NK-92 treated with Interleukin-12 subunit alpha and Interleukin-12 subunit beta, amount 100 ng/mL, for 24 hours (cell line): ENCODE results near the gene GK.
"Not testable (repeated sequence)": the region's sequence is repeated elsewhere in the genome, so short reads cannot be mapped to it uniquely, and the experiment has no call there.

ENCODE experiments used
- DNase-seq: peaks from one replicate; lab custom pipeline; 2025; lab: John Stamatoyannopoulos, UW

GK gene

DNA sequence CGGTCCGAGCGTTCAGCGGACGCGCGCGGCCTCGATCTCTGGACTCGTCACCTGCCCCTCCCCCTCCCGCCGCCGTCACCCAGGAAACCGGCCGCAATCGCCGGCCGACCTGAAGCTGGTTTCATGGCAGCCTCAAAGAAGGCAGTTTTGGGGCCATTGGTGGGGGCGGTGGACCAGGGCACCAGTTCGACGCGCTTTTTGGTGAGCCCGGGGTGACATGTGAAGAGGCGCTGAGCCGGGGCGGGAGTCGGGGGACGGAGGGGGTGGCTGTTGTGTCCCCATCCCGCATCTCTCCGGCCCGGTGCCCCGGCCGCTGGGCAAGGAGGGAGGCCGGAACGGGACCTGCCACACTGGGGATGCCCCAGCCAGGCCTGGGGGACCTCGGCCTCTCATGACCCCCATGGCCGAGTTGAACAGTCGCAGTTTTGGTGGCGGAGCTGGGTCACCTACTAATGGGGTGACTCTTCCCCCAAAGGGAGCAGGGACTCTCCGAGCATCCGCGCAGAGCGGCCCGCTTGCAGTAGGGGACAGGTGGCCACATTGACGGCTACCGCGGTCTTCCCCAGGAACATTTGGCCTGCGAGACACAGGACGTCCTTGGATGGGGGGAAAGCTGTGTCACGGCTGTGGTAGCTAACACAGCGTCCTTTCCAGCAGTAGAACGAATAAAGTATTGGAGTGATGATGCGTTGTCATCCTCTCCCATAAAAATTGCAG lies at the start of gene GK:
TSS of gene GK (plus strand) at position 9 of the 717 bp plus-strand sequence. CDS start at position 124, 115 bp downstream.
- no peak for DNase-seq

DNA sequence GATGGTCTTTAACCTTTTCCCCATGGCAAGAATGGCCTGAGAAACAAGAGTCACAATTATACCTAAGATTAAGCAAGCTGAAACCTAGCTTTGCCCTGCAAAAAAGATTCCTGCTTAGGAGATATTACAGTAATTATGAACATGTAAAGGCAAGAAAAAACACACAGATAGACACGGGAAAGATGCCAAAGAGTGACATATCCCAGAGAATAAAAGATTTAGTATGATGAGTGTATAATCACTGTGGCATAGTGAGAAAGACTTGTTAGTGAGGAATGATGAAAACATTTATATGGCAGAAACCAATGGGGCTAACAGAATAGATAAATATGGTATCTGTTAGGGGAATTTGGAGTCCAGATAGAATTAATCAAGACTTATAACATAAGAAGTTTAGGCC lies 46.1 kb upstream of the GK start:
- DNase-seq = no peak

DNA sequence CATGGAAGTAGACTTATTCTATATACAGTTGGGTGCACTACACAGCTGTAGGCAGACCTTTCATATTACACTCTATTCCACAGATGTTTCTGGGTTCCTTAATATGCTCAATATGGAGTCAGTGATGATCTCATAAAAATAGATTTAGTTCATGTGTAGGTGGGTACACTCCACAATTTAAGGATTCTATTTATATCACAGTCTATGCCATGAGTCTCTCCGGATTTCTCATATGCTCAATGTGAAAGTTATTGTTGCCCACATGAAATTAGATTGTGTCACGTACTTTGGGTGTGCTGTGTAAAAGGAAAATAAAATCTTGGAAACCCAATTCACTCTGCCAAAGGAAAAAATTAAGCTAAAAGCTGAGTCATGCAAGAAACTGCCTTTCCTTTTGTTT lies 43.2 kb upstream of the GK start:
- DNase-seq = no peak

DNA sequence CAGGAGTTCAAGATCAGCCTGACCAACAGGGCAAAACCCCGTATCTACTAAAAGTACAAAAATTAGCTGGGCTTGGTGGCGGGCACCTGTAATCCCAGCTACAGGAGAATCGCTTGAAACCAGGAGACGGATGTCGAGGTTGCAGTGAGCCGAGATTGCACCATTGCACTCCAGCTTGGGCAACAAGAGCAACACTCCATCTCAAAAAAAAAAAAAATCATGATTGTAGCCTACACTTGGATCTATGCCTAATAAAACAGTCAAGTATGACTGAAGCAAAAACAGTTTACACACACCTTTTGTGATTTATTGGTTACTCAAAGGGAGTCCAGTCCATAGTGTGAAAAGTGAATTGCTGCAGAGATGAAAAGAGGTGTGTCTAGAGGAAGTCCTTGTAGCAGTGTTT lies 41.0 kb upstream of the GK start:
- DNase-seq = no peak

DNA sequence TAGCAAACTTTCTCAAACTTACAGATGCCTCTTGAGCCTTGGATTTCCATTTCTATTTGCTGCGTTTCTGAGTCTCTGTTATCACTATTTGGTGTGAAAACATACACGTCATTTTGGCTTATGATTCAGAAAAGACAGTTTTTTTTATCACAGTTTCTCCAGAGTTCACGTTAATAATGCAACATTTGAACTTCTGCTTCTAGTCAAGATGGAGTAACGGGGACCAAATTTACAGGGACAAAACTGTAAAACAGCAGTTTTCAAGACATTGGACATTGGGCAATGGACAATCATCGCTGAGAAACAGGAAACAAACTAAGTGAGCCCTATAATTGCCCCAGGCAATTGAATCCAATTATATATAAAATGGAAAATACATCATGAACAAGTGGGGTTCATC lies 39.5 kb upstream of the GK start:
- DNase-seq = no peak

DNA sequence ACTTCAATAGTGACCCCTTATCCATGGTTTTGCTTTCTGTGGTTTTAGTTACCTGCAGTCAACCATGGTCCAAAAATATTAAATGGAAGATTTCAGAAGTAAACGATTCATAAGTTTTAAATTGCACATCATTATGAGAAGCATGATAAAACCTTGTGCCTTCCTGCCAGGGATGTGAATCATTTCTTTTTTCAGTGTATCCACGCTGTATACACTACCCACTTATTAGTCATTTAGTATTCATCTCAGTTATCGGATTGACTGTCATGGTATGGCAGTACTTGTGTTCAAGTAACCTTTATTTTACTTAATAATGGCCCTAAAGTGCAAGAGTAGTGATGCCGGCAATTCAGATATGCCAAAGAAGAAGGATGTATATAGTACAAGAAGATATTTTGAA lies 38.0 kb upstream of the GK start:
- DNase-seq = no peak

DNA sequence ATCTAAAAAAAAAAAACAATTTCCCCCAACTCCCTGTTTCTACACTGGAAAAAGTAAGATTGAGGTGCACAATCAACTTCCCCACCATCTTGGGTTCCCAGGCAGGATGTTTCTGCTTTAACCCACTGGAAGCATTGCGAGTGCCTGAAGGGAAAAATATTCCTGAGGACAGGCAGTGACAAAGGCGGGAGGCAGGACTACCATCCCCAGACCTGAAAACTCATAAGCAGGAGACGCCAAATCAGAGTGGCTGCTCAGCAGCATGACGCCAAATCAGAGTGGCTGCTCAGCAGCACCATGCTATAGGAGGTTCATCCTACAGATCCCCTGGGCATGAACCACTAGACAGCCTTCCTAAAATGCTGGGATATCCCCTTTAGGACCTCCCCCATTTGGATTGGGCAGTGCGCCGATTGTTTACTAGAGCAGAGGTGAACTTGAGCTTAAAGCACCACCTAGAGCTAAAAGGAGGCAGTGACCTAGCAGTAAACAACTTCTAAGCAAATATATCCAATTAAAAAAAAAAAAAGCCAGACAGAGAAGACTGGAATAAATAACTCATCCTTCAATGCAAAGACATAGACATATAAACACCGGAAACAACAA lies 35.0 kb upstream of the GK start:
- DNase-seq = no peak

DNA sequence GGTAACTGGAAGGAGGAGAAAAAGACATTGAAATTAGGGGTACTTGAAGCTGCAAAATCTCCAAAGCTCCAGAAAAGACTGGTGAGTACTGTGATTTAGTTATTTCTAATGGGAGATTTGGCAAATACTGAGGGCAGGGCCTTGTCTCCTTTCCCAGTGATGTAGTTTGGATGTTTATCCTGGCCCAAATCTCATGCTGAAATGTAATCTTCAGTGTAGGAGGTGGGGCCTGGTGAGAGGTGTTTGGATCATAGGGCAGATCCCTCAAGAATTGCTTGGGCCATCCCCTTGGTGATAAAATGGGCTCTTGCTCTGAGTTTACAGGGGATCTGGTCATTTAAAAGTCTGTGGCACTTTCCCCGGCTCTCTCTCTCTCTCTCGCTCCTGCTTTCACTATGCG lies 33.1 kb upstream of the GK start:
- no peak for DNase-seq

DNA sequence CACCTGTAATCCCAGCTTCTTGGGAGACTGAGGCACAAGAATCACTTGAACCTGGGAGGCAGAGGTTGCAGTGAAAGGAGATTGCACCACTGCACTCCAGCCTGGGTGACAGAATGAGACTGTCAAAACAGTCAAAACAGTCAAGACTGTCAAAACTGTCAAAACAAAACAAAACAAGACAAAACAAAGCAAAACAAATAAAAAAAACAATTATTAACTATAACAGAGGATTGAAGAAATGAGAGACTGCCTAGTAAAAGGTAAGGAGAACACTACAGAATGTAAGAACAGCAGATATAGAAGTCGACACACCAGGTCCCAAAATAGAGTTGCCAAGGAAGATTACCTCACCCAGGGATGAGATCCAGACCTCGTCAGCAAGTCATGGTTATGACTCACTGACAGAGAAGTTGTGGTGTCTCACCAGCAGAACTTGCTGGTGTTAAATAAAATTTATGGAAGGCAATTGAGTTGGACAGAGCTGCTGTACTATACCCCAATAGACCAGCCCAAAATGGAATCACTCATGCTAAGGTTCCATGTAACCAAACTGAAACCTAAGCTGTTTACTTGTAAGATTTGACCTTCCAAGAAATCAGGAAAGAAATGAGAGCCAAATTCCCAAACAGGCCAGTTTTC lies 32.1 kb upstream of the GK start:
- DNase-seq = no peak

DNA sequence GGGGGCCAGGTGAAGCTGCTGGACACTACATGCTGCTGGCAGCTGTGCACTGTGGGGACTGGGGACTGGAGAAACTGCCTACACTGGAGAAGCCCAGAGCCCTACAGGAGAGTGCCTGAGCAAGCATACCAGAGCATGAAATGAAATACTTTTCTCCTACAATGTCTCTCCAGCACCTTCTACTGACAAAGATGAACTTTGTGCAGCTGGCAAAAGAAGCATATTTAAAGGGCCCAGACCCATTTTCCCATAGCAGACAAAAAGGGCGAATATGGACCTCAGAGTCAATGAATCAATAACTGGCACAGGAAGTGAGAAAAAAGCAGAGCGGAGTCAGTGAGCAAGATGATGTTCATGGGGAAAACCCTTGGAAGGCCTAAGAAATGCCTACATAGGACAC lies 30.9 kb upstream of the GK start:
- DNase-seq = no peak

DNA sequence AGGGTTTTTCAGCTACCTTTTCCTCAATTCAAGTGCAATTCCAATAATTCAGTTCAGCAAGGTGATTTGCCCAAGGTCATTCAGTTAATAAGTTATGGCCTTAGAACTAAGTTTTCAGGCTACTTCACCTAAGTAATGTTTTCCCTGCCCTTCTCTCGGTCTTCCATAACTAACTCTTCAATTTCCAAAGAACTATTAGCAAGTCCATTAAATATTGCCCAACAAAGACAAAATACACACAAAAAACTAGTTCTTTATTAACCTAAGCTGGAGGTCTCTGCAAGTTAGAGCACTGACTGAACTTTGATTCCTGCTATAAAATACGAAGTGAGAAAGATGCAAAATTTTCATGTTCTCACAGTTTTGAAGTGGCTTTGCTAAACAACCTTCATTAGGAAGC lies 26.8 kb upstream of the GK start:
- DNase-seq = no peak

DNA sequence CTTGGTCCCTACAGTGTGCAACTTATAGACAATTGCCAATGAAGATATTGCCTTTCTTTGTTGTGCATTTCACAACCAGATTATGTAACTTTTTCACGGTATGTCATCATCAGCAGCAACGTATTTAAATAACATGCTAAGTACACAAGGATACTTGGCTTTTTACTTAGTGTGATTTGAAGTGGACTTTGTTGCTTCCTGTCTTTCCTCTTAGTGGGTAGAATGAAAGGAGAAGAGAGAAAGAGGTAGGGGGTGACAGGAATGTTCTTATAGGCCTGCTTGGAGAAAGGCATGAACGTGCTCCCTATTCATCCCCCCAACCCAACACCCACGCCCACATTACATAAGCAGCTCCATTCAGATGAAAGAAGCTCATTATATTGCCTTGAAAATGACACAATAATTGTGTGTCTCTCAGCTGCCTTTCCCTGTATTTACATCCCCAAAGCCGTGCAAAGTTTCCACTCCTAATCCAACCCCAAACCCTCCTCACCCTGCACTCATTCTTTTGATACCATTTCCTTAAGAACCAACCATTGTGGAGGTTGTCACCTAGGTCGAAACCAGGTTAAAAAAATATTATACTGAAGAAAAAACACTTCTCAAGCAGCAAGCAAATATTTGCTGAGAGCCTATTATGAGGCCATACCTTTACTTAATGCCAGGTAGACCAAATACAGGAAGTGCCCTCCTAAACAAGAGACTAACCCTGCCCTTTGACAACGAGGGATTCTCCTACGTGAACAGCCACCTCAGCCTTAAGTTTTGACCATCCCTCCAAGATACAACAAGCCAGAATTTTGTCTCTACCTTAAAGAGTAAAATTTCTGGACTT lies 25.2 kb upstream of the GK start:
- DNase-seq = no peak

DNA sequence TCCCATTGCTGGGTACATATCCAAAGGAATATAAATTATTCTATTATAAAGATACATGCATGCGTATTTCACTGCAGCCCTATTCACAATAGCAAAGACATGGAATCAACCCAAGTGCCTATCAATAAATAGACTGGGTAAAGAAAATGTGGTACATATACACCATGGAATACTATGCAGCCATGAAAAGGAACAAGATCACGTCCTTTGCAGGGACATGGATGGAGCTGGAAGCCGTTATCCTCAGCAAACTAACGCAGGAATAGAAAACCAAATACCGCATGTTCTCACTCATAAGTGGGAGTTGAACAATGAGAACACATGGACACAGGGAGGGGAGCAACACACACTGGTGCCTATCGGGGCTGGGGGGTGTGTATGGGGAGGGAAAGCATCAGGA lies 19.2 kb upstream of the GK start:
- DNase-seq = not testable (repeated sequence)

DNA sequence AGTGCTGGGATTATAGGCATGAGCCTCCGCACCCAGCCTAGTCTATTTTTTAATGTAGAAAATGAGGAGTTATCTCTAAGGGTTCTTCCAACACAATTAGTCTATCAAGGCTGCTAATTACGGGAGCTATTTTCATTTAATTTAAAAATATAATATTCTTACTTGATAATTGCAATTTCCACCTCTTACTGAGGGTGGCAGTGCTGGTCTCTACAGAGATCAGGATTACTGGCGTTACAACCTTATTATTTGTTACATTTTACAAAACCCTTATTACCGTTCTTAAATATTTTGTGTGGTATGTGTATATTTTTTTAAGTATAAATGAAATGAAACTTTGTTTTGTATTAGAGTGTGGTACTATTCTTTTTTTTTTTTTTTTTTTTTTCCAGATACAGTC lies 17.6 kb upstream of the GK start:
- no peak for DNase-seq

DNA sequence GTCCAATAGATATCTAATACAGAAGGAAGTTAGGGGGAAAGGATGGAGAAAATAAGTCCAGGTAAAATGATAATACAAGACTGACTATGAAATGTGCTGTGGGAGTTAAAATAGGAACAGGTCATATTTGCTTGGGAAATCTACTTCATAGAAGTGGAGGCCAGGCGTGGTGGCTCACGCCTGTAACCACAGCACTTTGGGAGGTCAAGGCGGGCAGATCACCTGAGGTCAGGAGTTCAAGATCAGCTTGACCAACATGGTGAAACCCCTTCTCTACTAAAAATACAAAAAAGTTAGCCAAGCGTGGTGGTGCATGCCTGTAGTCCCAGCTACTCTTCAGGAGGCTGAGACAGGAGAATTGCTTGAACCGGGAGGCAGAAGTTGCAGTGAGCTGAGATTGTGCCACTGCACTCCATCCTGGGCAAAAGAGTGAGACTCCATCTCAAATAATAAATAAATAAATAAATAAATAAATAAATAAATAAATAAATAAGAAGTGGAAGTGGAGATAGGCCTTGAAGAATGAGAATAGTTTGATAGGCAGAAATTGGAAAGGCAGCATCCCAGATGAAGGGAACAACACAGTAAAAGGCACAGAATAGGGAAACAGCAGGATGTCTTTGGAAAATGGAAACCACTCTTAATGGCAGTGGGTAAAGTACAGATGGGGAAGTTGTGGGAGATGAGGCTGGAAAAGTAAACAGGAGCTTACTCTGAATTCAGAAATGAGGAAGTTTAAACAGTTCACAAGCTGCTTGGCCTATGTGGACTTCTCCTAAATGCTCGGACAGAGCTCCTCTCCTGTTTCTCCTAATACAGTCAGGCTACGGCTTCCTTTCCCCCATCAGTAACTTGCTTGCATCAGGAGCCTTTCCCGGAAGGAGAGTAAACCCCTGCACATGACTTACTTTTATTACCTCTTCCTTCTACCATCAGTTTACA lies 15.1 kb upstream of the GK start:
- DNase-seq = no peak

DNA sequence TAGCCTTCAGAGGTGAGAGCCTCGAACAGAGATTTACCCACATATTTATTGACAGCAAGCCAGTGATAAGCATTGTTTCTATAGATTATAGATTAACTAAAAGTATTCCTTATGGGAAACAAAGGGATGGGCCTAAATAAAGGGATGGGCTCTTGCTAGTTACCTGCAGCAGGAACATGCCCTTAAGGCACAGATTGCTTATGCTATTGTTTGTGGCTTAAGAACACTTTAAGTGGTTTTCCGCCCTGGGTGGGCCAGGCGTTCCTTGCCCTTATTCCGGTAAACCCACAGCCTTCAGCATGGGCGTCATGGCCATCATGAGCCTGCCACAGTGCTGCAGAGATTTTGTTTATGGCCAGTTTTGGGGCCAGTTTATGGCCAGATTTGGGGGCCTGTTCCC lies 13.5 kb upstream of the GK start:
- not testable (repeated sequence) for DNase-seq

DNA sequence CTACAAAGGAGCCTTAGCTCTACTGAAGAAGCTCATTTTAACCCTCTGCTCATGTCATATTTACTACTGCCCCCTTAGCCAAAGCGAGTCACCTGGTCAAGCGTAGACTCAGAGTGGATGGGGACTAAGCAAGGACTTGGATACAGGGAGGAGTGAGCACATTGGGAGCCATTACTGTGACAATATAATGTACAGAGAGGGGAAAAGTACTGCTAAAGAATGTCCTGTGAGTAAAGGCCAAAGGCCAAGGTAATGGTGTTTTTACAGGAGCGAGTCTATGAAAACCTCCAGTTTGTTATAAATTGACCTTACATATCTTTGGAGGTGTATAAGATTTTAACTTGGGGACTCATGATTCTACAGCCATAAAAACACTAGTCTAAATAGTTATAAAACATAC lies 10.6 kb upstream of the GK start:
- DNase-seq = no peak

DNA sequence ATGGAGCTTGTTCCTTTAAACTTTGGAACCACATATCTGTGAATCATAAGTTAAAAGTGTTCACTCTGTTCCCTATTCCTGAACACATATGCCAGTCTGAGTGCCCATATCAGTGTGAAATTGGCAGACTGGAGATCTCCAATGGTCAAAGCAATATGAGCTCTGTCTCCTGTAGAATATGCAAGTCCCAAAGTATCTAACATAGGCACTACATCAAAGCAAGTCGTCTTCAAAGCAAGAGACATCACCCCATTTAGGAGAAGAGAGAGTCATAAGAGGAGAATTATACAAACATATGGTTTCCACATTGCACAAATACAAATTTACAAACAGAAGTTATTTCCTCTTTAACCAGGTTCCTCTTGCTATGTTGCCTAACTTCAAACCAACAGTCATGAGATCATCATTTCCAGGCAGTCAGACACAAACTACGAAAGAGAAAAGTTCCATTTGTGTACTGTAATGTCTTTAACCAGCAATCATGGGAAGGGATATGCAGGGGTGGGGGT lies 9.9 kb upstream of the GK start:
- no peak for DNase-seq

DNA sequence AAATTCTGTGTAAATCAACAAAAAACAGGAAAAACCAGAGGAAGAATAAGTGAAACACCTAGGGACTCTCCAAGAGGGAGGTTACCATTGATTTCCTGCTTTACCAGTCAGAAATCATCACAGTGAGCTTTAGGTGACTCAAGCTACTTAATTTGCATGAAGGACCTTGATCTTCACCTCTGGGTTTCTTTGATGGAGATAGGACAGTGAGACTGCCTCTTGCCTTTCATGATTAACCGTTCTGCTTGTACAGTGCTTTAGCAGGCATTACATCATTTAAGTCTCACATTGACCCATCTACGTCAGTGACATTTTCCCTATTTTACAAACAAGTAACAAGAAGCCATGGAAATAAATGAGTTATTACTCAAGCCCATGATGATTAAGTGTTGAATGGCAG lies 3.4 kb upstream of the GK start:
- no peak for DNase-seq

DNA sequence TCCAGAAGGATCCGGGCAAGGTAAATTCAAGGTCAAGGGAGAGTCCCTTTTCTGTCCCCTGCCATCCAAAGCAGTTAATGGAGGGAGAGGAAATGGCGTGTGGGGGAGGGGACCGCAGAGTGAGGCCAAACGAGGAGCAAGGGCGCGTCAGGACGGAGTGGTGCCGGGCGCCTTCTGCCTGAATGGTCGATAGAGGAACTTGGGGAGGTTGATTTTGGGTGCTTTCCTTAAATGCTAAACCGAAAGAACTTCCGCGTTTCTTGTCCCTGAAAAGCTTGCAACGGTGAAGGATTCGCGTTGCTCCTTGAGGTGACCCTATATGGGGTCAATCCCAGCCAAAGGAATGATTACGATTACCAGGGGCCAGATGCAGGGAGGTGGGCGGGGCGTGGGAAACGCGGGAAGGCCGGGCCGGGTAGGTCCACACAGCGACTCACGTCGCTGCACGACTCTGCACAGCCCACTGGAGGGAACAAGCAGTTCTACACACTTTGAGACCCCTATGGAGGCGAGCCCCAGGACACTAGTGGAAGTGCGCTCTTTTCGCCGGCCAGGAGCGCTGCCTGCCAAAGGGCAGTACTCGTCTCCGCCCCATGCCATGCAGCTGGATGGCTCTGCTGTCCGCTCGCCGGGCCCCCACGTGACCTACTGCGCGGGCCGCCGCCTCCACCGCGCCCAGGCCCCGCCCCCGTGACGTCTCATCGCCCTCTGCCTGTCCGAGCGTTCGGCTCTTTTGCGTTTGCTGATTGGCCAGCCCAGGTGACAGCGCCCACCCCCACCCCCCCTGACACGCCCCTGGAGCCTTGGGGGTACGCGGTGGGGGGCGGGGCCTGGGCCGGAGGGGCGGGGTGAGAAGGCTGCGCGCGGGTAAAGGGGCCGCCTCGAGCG lies 452 bp upstream of the GK start:
- DNase-seq = peak; percentile 90
